H9 (cell line): ENCODE measurements around the gene SLC19A1. TPM values are rescaled to one million over a fixed set of nuclear protein-coding genes. Genes with fewer than 3 reads are reported as not detected.

Experiments used
- DNase-seq: peaks from one replicate; pipeline ENCODE4 v3.0.0-alpha.2; 2017
- H2AFZ ChIP-seq: one replicate; pipeline ENCODE4 v1.6.1; 2013; ENCODE audit warnings: mild to moderate bottlenecking, low read length, control low read depth, moderate library complexity
- H2AK5ac ChIP-seq: 2 replicates; pipeline ENCODE4 v1.6.1; 2013; ENCODE audit warnings: low read length, control low read depth, mixed read lengths; ENCODE audit not compliant: insufficient read length
- H2BK120ac ChIP-seq: one replicate; pipeline ENCODE4 v1.6.1; 2013; ENCODE audit warnings: low read depth, mild to moderate bottlenecking, low read length, control low read depth, inconsistent platforms; ENCODE audit not compliant: poor library complexity, severe bottlenecking
- H2BK12ac ChIP-seq: 2 replicates; pipeline ENCODE4 v1.6.1; 2013; ENCODE audit warnings: low read length, control low read depth, mixed read lengths, low read depth; ENCODE audit not compliant: insufficient read length
- H2BK15ac ChIP-seq: 2 replicates; pipeline ENCODE4 v1.6.1; 2013; ENCODE audit warnings: low read depth, low read length, control low read depth
- H2BK20ac ChIP-seq: one replicate; pipeline ENCODE4 v1.6.1; 2013; ENCODE audit warnings: low read depth, mild to moderate bottlenecking, low read length, control low read depth, inconsistent platforms; ENCODE audit not compliant: poor library complexity, severe bottlenecking
- H2BK5ac ChIP-seq: 2 replicates; pipeline ENCODE4 v1.6.1; 2013; ENCODE audit warnings: low read length, control low read depth, mixed read lengths; ENCODE audit not compliant: insufficient read length
- H3K14ac ChIP-seq: 2 replicates; pipeline ENCODE4 v1.6.1; 2013; ENCODE audit warnings: low read length, control low read depth; ENCODE audit not compliant: insufficient read depth
- H3K18ac ChIP-seq: 2 replicates; pipeline ENCODE4 v1.6.1; 2013; ENCODE audit warnings: low read depth, mild to moderate bottlenecking, mixed read lengths, low read length, control low read depth; ENCODE audit not compliant: insufficient read length
- H3K23ac ChIP-seq: 2 replicates; pipeline ENCODE4 v1.6.1; 2013; ENCODE audit warnings: low read length, control low read depth, mixed read lengths, low read depth; ENCODE audit not compliant: insufficient read length
- H3K23me2 ChIP-seq: 2 replicates; pipeline ENCODE4 v1.6.1; 2013; ENCODE audit warnings: low read depth, mild to moderate bottlenecking, mixed read lengths, low read length, control low read depth; ENCODE audit not compliant: insufficient read length, poor library complexity, severe bottlenecking
- H3K27ac ChIP-seq: 2 replicates; pipeline ENCODE4 v1.5.1; 2013; ENCODE audit warnings: low read length, control low read depth, mixed read lengths, low read depth; ENCODE audit not compliant: insufficient read length
- H3K27me3 ChIP-seq: 2 replicates; pipeline ENCODE4 v1.6.1; 2013; ENCODE audit warnings: low read length, control low read depth, inconsistent platforms; ENCODE audit not compliant: insufficient read depth
- H3K4ac ChIP-seq: 2 replicates; pipeline ENCODE4 v1.6.1; 2013; ENCODE audit warnings: low read depth, mild to moderate bottlenecking, control low read depth, inconsistent platforms, low read length, moderate library complexity
- H3K4me1 ChIP-seq: 2 replicates; pipeline ENCODE4 v1.6.1; 2013; ENCODE audit warnings: low read length, control low read depth, inconsistent platforms; ENCODE audit not compliant: insufficient read depth
- H3K4me2 ChIP-seq: 2 replicates; pipeline ENCODE4 v1.6.1; 2013; ENCODE audit warnings: low read length, control low read depth, mixed read lengths; ENCODE audit not compliant: insufficient read length, insufficient read depth
- H3K56ac ChIP-seq: 2 replicates; pipeline ENCODE4 v1.6.1; 2013; ENCODE audit warnings: low read depth, mild to moderate bottlenecking, mixed read lengths, low read length, control low read depth; ENCODE audit not compliant: insufficient read length
- H3K79me1 ChIP-seq: 2 replicates; pipeline ENCODE4 v1.6.1; 2013; ENCODE audit warnings: low read depth, mild to moderate bottlenecking, moderate library complexity, low read length, control low read depth, inconsistent platforms; ENCODE audit not compliant: insufficient read depth, poor library complexity, severe bottlenecking
- H3K79me2 ChIP-seq: 2 replicates; pipeline ENCODE4 v1.6.1; 2013; ENCODE audit warnings: low read length, control low read depth, inconsistent platforms; ENCODE audit not compliant: insufficient read depth
- H3K9ac ChIP-seq: 2 replicates; pipeline ENCODE4 v1.6.1; 2013; ENCODE audit warnings: low read length, control low read depth, mixed read lengths; ENCODE audit not compliant: insufficient read length; ENCODE audit errors: extremely low read depth
- H3K9me3 ChIP-seq: one replicate; pipeline ENCODE4 v1.6.1; 2013; ENCODE audit warnings: low read depth, low read length, inconsistent platforms; ENCODE audit not compliant: control insufficient read depth
- H3T11ph ChIP-seq: one replicate; pipeline ENCODE4 v1.6.1; 2013; ENCODE audit warnings: mild to moderate bottlenecking, low read length, control low read depth, inconsistent platforms
- H4K20me1 ChIP-seq: one replicate; pipeline ENCODE4 v1.6.1; 2013; ENCODE audit not compliant: control insufficient read depth, insufficient read length, insufficient read depth
- H4K5ac ChIP-seq: 2 replicates; pipeline ENCODE4 v1.6.1; 2013; ENCODE audit warnings: low read depth, mild to moderate bottlenecking, mixed read lengths, low read length, control low read depth; ENCODE audit not compliant: insufficient read length
- H4K8ac ChIP-seq: replicated peaks from 2 replicates; pipeline ENCODE4 v1.6.1; 2013; ENCODE audit warnings: low read length, control low read depth, mixed read lengths, low read depth; ENCODE audit not compliant: insufficient read length
- H4K91ac ChIP-seq: 2 replicates; pipeline ENCODE4 v1.6.1; 2013; ENCODE audit warnings: low read depth, mild to moderate bottlenecking, moderate library complexity, mixed read lengths, low read length, control low read depth; ENCODE audit not compliant: insufficient read length
- H3K27ac Mint-ChIP-seq, 3 experiments: 2 replicates in 2 of 3; 3 replicates in 1 of 3; pipeline ENCODE4 v1.8.0; 2020 to 2021; ENCODE audit warnings: mixed read lengths in 3 of 3, mild to moderate bottlenecking in 1 of 3, moderate library complexity in 1 of 3
- H3K27me3 Mint-ChIP-seq: 2 replicates; pipeline ENCODE4 v1.8.0; 2021; ENCODE audit warnings: low read depth, mild to moderate bottlenecking, moderate library complexity, mixed read lengths
- H3K36me3 Mint-ChIP-seq, 3 experiments: 2 replicates in 2 of 3; 3 replicates in 1 of 3; pipeline ENCODE4 v1.8.0; 2020 to 2021; ENCODE audit warnings: low read depth in 3 of 3, mixed read lengths in 3 of 3; ENCODE audit not compliant: insufficient read depth in 1 of 3
- H3K4me1 Mint-ChIP-seq, 2 experiments: 2 replicates each; pipeline ENCODE4 v1.8.0; 2020; ENCODE audit warnings: mixed read lengths in 2 of 2
- H3K4me3 Mint-ChIP-seq, 2 experiments: 2 replicates in 1 of 2; 3 replicates in 1 of 2; pipeline ENCODE4 v1.8.0; 2020 to 2021; ENCODE audit warnings: mild to moderate bottlenecking in 2 of 2, mixed read lengths in 2 of 2, moderate library complexity in 1 of 2
- H3K9me3 Mint-ChIP-seq, 2 experiments: 2 replicates in 1 of 2; 3 replicates in 1 of 2; pipeline ENCODE4 v1.8.0; 2020; ENCODE audit warnings: mild to moderate bottlenecking in 2 of 2, mixed read lengths in 2 of 2, moderate library complexity in 1 of 2
- CTCF ChIP-seq: fragments of 200-600 bp; sonication (generic); conservative IDR thresholded peaks from 3 replicates; pipeline ENCODE4 v1.8.0; 2021; ENCODE audit warnings: antibody characterized with exemption, mild to moderate bottlenecking
- WGBS: extraction: QIAGEN DNeasy Blood & Tissue Kit; methylation state at CpG from one replicate; pipeline ENCODE4 v1.1.7; 2013; ENCODE audit warnings: missing lambda C conversion rate, low lambda C conversion rate, mixed read lengths; ENCODE audit not compliant: insufficient read length; ENCODE audit errors: extremely low coverage; 5-methylcytosine and 5-hydroxymethylcytosine counted together
- total RNA-seq: library from RNA; stranded (reverse); gene quantifications from 2 replicates; pipeline ENCODE4 v1.2.1, GENCODE V29; 2021

The SLC19A1 gene
- total RNA-seq, 1 experiment from 2014 or later: 32.4 TPM

- peaks cover 25 to 30% of the 10 kb centered on the region in 2 experiments for H3K9me3 Mint-ChIP-seq
- Histone ChIP-seq H3K27me3 (no peaks in the 10 kb centered on the region), H4K20me1 (no peaks in the 10 kb centered on the region), H2AK5ac (no peak overlapping the region), H3K4me1 (no peaks in the 10 kb centered on the region), H3K79me1 (no peaks in the 10 kb centered on the region), H3K56ac (no peak overlapping the region), H3K9me3 (peaks cover 6% of the 10 kb centered on the region), H2AFZ (no peak overlapping the region), H3T11ph (no peak overlapping the region), H3K18ac (no peak overlapping the region), H3K79me2 (no peaks in the 10 kb centered on the region), H4K91ac (no peak overlapping the region), H4K5ac (no peak overlapping the region), H4K8ac (no peak overlapping the region), H3K9ac (no peak overlapping the region), H2BK15ac (no peak overlapping the region), H2BK12ac (no peak overlapping the region), H3K27ac (no peak overlapping the region), H3K4ac (no peak overlapping the region), H3K23me2 (no peaks in the 10 kb centered on the region), H2BK120ac (no peak overlapping the region), H2BK20ac (no peak overlapping the region), H3K14ac (no peak overlapping the region), H3K4me2 (no peak overlapping the region), H2BK5ac (no peak overlapping the region), H3K23ac (no peak overlapping the region)
- H3K27me3 Mint-ChIP-seq: peaks cover 30% of the 10 kb centered on the region
- peaks cover 0 to 6% (median 3%) of the 10 kb centered on the region in 3 experiments; a peak in 3 of 7 replicates for H3K36me3 Mint-ChIP-seq
- H3K4me3 Mint-ChIP-seq: no peak overlapping the region
- TF ChIP-seq CTCF: no peak
- DNase-seq: no peak
- no peaks in the 10 kb centered on the region; a peak in 1 of 4 replicates for H3K4me1 Mint-ChIP-seq
- WGBS: no CpG with 5 or more reads among the region's 33 CpGs
- no peak overlapping the region; a peak in 2 of 7 replicates for H3K27ac Mint-ChIP-seq
These were observed 38.5 kb upstream of the SLC19A1 start for GRCh38 chr21:45580576-45581321.
